HepG2 (cell line): ENCODE results near the gene DGKG. TPM values are rescaled to one million over a fixed set of nuclear protein-coding genes. Genes with fewer than 3 reads are reported as not detected.
A peak's percentile ranks its signal among the peaks of the same experiment; 100 is the strongest.

Experiments
- AGO1 ChIP-seq: fragments of 200-400 bp; formaldehyde crosslinking; IDR thresholded peaks from 2 replicates; pipeline ENCODE4 v1.6.1; 2017; ENCODE audit warnings: mild to moderate bottlenecking, low read depth, low read length, moderate library complexity; ENCODE audit not compliant: poor library complexity, severe bottlenecking
- FOXM1 ChIP-seq: sonication (generic); formaldehyde crosslinking; IDR thresholded peaks from 2 replicates; pipeline ENCODE4 v1.5.0; 2020; ENCODE audit warnings: missing genetic modification reagents
- GMEB2 ChIP-seq: IDR thresholded peaks from 2 replicates; pipeline ENCODE4 v1.6.1; 2016; ENCODE audit warnings: missing biosample characterization, missing genetic modification reagents, low read depth
- HHEX ChIP-seq: IDR thresholded peaks from 2 replicates; pipeline ENCODE4 v1.6.1; 2016; ENCODE audit warnings: control low read depth
- JUN ChIP-seq: sonication (generic); formaldehyde crosslinking; IDR thresholded peaks from 2 replicates; pipeline ENCODE4 v1.4.0; 2020; ENCODE audit warnings: mild to moderate bottlenecking, missing genetic modification reagents
- MED13 ChIP-seq: sonication (generic); formaldehyde crosslinking; IDR thresholded peaks from 2 replicates; pipeline ENCODE4 v1.5.0; 2020; ENCODE audit warnings: missing genetic modification reagents
- MTA1 ChIP-seq: sonication (generic); formaldehyde crosslinking; IDR thresholded peaks from 2 replicates; pipeline ENCODE4 v1.4.0; 2020; ENCODE audit warnings: missing genetic modification reagents, mild to moderate bottlenecking, borderline replicate concordance
- NFKBIZ ChIP-seq: IDR thresholded peaks from 2 replicates; pipeline ENCODE4 v1.6.1; 2018; ENCODE audit warnings: missing genetic modification reagents, missing compliant biosample characterization
- POLR2AphosphoS2 ChIP-seq: IDR thresholded peaks from 2 replicates; pipeline ENCODE4 v1.6.1; 2011; ENCODE audit warnings: low read depth, low read length, improper control_type of control experiment
- SIX4 ChIP-seq: sonication (generic); formaldehyde crosslinking; IDR thresholded peaks from 2 replicates; pipeline ENCODE4 v1.4.0; 2020; ENCODE audit warnings: missing genetic modification reagents
- SMYD3 ChIP-seq: sonication (generic); formaldehyde crosslinking; IDR thresholded peaks from 2 replicates; pipeline ENCODE4 v1.8.1; 2023; ENCODE audit warnings: mild to moderate bottlenecking, missing genetic modification reagents
- TCF7 ChIP-seq: sonication (generic); IDR thresholded peaks from 2 replicates; pipeline ENCODE4 v1.6.1; 2016; ENCODE audit warnings: antibody characterized with exemption, low read depth
- TRIM22 ChIP-seq: fragments of 450-650 bp; IDR thresholded peaks from 2 replicates; pipeline ENCODE4 v1.6.1; 2017
- U2AF1 ChIP-seq: fragments of 200-400 bp; formaldehyde crosslinking; optimal IDR thresholded peaks from 2 replicates; pipeline ENCODE3; 2017; ENCODE audit warnings: mild to moderate bottlenecking, low read depth, low read length
- ZBTB39 ChIP-seq: sonication (generic); formaldehyde crosslinking; IDR thresholded peaks from 2 replicates; pipeline ENCODE4 v1.5.0; 2020; ENCODE audit warnings: missing genetic modification reagents
- ZFY ChIP-seq: sonication (generic); formaldehyde crosslinking; IDR thresholded peaks from 2 replicates; pipeline ENCODE4 v1.4.0; 2020; ENCODE audit warnings: missing genetic modification reagents
- ZNF121 ChIP-seq: sonication (generic); formaldehyde crosslinking; IDR thresholded peaks from 2 replicates; pipeline ENCODE4 v1.5.0; 2020; ENCODE audit warnings: mild to moderate bottlenecking, missing genetic modification reagents
- ZNF205 ChIP-seq: IDR thresholded peaks from 2 replicates; pipeline ENCODE4 v1.6.1; 2018; ENCODE audit warnings: missing biosample characterization, missing genetic modification reagents
- ZNF530 ChIP-seq: sonication (generic); formaldehyde crosslinking; IDR thresholded peaks from 2 replicates; pipeline ENCODE4 v1.5.0; 2020; ENCODE audit warnings: low read depth, mild to moderate bottlenecking, missing genetic modification reagents
- ZNF549 ChIP-seq: sonication (generic); formaldehyde crosslinking; IDR thresholded peaks from 2 replicates; pipeline ENCODE4 v1.5.0; 2020; ENCODE audit warnings: missing genetic modification reagents
- ZNF556 ChIP-seq: sonication (generic); formaldehyde crosslinking; IDR thresholded peaks from 2 replicates; pipeline ENCODE4 v1.4.0; 2020; ENCODE audit warnings: mild to moderate bottlenecking, missing genetic modification reagents, borderline replicate concordance
- ZNF598 ChIP-seq: sonication (generic); formaldehyde crosslinking; IDR thresholded peaks from 2 replicates; pipeline ENCODE4 v1.5.1; 2020; ENCODE audit warnings: mild to moderate bottlenecking, missing genetic modification reagents, borderline replicate concordance
- ZNF607 ChIP-seq: sonication (generic); formaldehyde crosslinking; IDR thresholded peaks from 2 replicates; pipeline ENCODE4 v1.5.1; 2020; ENCODE audit warnings: missing genetic modification reagents, mild to moderate bottlenecking, borderline replicate concordance
- ZNF710 ChIP-seq: sonication (generic); formaldehyde crosslinking; IDR thresholded peaks from 2 replicates; pipeline ENCODE4 v1.5.0; 2020; ENCODE audit warnings: mild to moderate bottlenecking, missing genetic modification reagents, borderline replicate concordance
- polyA plus RNA-seq, 8 experiments: library from polyadenylated mRNA; depleted of rRNA in 3 of 8; stranded (reverse) in 7 of 8; unstranded in 1 of 8; fragments of >200 nt; fragmentation: Illumina TruSeq in 4 of 8; extraction: Trizol in 4 of 8; gene quantifications; 2 replicates each; pipeline versions ENCODE4 v1.2.1 to v1.2.3, GENCODE V29; 2011 to 2016; ENCODE audit warnings: low read depth in 4 of 8, missing spikeins in 1 of 8, mixed read lengths in 1 of 8; ENCODE audit not compliant: insufficient read depth in 1 of 8
- total RNA-seq, 5 experiments: library from RNA; depleted of rRNA; stranded (reverse); fragments of >200 nt; fragmentation: Illumina TruSeq; extraction: Trizol; gene quantifications; 2 replicates each; pipeline ENCODE4 v1.2.3, GENCODE V29; 2016; ENCODE audit warnings: low read depth in 1 of 5

Gene DGKG
- total and polyA plus RNA-seq, 2 of the 13 experiments (the other 11 are each of a cell fraction or from before 2014, with no cell fraction given) = 3.8 to 6.2 TPM

GRCh38 chr3:186241910-186242821 lies 119.9 kb downstream of the DGKG start (continued):
- TF ChIP-seq ZBTB39 (no peak), TRIM22 (no peak), MED13 (CRISPR knock-in tag) (no peak), ZNF121 (CRISPR knock-in tag) (0 out of 2 replicates have a peak, but pooled peaks have one; percentile 6), SMYD3 (CRISPR knock-in tag) (no peak; the same call in 1 of the 2 replicates), ZNF598 (CRISPR knock-in tag) (no peak), ZNF710 (no peak), POLR2AphosphoS2 (no peak), U2AF1 (no peak), GMEB2 (CRISPR knock-in tag) (no peak), ZNF205 (0 out of 2 replicates have a peak, but pooled peaks have one; percentile 18), FOXM1 (CRISPR knock-in tag) (no peak), SIX4 (CRISPR knock-in tag) (no peak), MTA1 (CRISPR knock-in tag) (no peak), ZNF549 (no peak), NFKBIZ (CRISPR knock-in tag) (peak; percentile 62; the same call in 1 of the 2 replicates), ZNF556 (CRISPR knock-in tag) (peak; percentile 66; the same call in 1 of the 2 replicates), HHEX (CRISPR knock-in tag) (no peak), AGO1 (no peak), ZNF607 (CRISPR knock-in tag) (no peak; the same call in 1 of the 2 replicates), JUN (CRISPR knock-in tag) (no peak), ZFY (CRISPR knock-in tag) (peak; percentile 90), ZNF530 (no peak), TCF7 (no peak)
